HG02943 (cell line): ENCODE data around the gene RAPGEF1.

ENCODE experiments used
- ATAC-seq: cut with Tn5 transposase; IDR thresholded peaks from one replicate; pipeline ENCODE4 v1.9.1; 2021; ENCODE audit warnings: mild to moderate bottlenecking, low read depth, moderate library complexity; ENCODE audit not compliant: unreplicated experiment

The RAPGEF1 gene

GRCh38 chr9:131748411-131748955 is 8.6 kb upstream of the RAPGEF1 start:
- ATAC-seq, result no peak

GRCh38 chr9:131747352-131747751 is 7.5 kb upstream of the RAPGEF1 start:
- ATAC-seq, result no peak

- ATAC-seq, result no peak
Observed at GRCh38 chr9:131745610-131746009, 5.7 kb upstream of the RAPGEF1 start.

- ATAC-seq, result no peak
Observed at GRCh38 chr9:131744720-131745201, 4.9 kb upstream of the RAPGEF1 start.

GRCh38 chr9:131744171-131744719 is 4.4 kb upstream of the RAPGEF1 start:
- ATAC-seq, result no peak

- no peak for ATAC-seq
Observed at GRCh38 chr9:131743501-131743900, 3.6 kb upstream of the RAPGEF1 start.

GRCh38 chr9:131743096-131743495 is 3.2 kb upstream of the RAPGEF1 start:
- no peak for ATAC-seq

GRCh38 chr9:131740898-131741297 is 1.0 kb upstream of the RAPGEF1 start:
- ATAC-seq, result no peak

- ATAC-seq, result no peak
Observed at GRCh38 chr9:131739133-131739958, 530 bp downstream of the RAPGEF1 start.

- no peak for ATAC-seq
Observed at GRCh38 chr9:131738293-131739132, 1.4 kb downstream of the RAPGEF1 start.

- no peak for ATAC-seq
Observed at GRCh38 chr9:131737426-131737825, 2.5 kb downstream of the RAPGEF1 start.

GRCh38 chr9:131736431-131736830 is 3.4 kb downstream of the RAPGEF1 start:
- ATAC-seq, result no peak

- ATAC-seq, result no peak
Observed at GRCh38 chr9:131735238-131736128, 4.4 kb downstream of the RAPGEF1 start.

GRCh38 chr9:131734781-131735180 is 5.1 kb downstream of the RAPGEF1 start:
- no peak for ATAC-seq

- ATAC-seq, result no peak
Observed at GRCh38 chr9:131734165-131734610, 5.7 kb downstream of the RAPGEF1 start.

- ATAC-seq, result no peak
Observed at GRCh38 chr9:131733541-131734061, 6.3 kb downstream of the RAPGEF1 start.

- ATAC-seq, result no peak
Observed at GRCh38 chr9:131732636-131733289, 7.1 kb downstream of the RAPGEF1 start.

- no peak for ATAC-seq
Observed at GRCh38 chr9:131732061-131732526, 7.8 kb downstream of the RAPGEF1 start.

- no peak for ATAC-seq
Observed at GRCh38 chr9:131731644-131732043, 8.2 kb downstream of the RAPGEF1 start.
